ENCODE measurements around the gene TMEM54.

DNA sequence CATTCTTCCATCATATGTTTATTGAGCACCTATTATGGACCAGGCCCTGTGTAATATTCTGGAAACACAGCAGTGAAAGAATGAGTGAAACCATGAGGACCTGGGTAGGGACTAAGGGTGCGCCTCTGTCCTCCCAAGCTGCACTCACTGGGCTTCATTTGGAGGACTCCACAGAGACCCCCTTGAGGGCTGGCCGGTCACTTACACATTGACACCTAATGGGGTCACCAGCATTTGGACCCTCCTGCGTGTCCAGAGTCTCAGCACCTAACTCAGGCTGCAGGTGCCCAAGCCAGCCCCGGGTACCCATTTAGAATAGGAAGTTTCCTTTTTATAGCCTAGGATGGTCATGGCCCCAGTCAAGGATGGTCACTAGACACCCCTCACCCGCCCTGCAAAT, 27.7 kb downstream of the TMEM54 start:
- TF ChIP-seq CTCF (IDR thresholded peaks at IDR 0.05), result no peak
- TF ChIP-seq EZH2 (IDR thresholded peaks at IDR 0.05; ENCODE audit: borderline replicate concordance, insufficient read depth, low read depth, low read length, poor library complexity, severe bottlenecking), result no peak
